ENCODE results near the gene STRBP. TPM values are rescaled to one million over a fixed set of nuclear protein-coding genes. Genes with fewer than 3 reads are reported as not detected.

Gene STRBP
- total and polyA plus RNA-seq, 2 of the 4 experiments (the other 2 are of a cell fraction) = 2.1 to 2.5 TPM

DNA sequence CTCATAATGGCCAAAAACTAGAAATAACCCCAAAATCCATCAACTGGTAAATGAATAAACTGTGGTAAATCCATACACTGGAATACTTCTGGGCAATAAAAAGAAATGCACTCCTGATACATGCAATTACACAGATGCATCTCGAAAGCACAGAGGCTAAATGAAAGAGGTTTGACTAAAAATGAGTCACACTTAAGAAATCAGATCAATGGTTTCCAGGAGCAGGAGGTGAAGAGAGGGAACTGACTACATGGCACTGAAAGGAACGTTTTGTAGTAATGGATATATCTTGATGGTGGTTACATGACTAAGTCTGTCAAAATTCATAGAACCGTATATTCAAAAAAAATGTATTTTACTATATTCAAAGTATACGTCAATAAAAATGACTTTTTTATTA, 42.4 kb downstream of the STRBP start:
- no peaks in the 10 kb centered on the region for H3K36me3 ChIP-seq (ENCODE audit: control insufficient read depth, insufficient read depth, low read length)
- H4K20me1 ChIP-seq (ENCODE audit: insufficient read depth, low read length) = no peaks in the 10 kb centered on the region
- H2BK120ac ChIP-seq (ENCODE audit: low read depth, low read length) = no peak overlapping the region
- no peak overlapping the region for H2AK5ac ChIP-seq (ENCODE audit: low read depth, low read length)
- no peak overlapping the region for H3K23ac ChIP-seq (ENCODE audit: low read depth, low read length)
- H3K4me2 ChIP-seq (ENCODE audit: low read depth, low read length) = no peak overlapping the region
- no TSS peak for BruUV-seq (replicated peaks)
- no peak overlapping the region for H3K56ac ChIP-seq (ENCODE audit: extremely low read depth, insufficient read depth, low read length)
- ChIA-PET CTCF (interaction anchor here (0.9 to 1.6 kb wide), 7 partner anchors 8 to 332 kb away, joined by 3 to 8 read pairs (median 5); no protein-coding TSS in a partner anchor), POLR2A (ENCODE audit: unreplicated experiment) (no interaction called here)
- H3K79me1 ChIP-seq (ENCODE audit: low read depth in 1 of 2, low read length in 2 of 2) = no peaks in the 10 kb centered on the region
- dilution Hi-C loops (cut with HindIII; ENCODE audit: low sequenced_read_pairs, unreplicated experiment) = no loop called here
- H3K27me3 ChIP-seq (ENCODE audit: control insufficient read depth, insufficient read depth, low read length) = no peaks in the 10 kb centered on the region
- no peak overlapping the region for H3K18ac ChIP-seq (ENCODE audit: low read depth, low read length)
- no peaks in the 10 kb centered on the region for H3K9me3 ChIP-seq (ENCODE audit: control insufficient read depth, insufficient read depth, low read length)
- H4K8ac ChIP-seq (ENCODE audit: low read depth in 2 of 2, low read length in 2 of 2) = no peak overlapping the region
- intact Hi-C loops (cut with micrococcal nuclease) = loop anchor here (1.0 kb wide), 2 partner anchors 124 to 144 kb away; no protein-coding TSS in a partner anchor
- H3K4ac ChIP-seq (ENCODE audit: low read depth, low read length) = no peak overlapping the region
- no peaks in the 10 kb centered on the region for H3K9me1 ChIP-seq (ENCODE audit: insufficient read depth, low read length)
- no CpG with 5 or more reads among the region's 4 CpGs for WGBS, 2 experiments (ENCODE audit: extremely low coverage in 2 of 2, insufficient read length in 1 of 2)
- ATAC-seq (ENCODE audit: low read depth) = no peak
- no peak overlapping the region for H3K9ac ChIP-seq (ENCODE audit: low read depth, low read length)
- H3K14ac ChIP-seq (replicated peaks; ENCODE audit: low read depth, low read length) = no peak overlapping the region
- peak; percentile 58 for DNase-seq
- no peak overlapping the region for H2AK9ac ChIP-seq (replicated peaks; ENCODE audit: low read depth, low read length, poor library complexity)
- no peak overlapping the region for H2BK5ac ChIP-seq (ENCODE audit: low read depth, low read length, poor library complexity, severe bottlenecking)
- no peak overlapping the region for H4K91ac ChIP-seq (ENCODE audit: insufficient read depth, low read depth, low read length)
- no peak overlapping the region for H4K5ac ChIP-seq (ENCODE audit: low read depth, low read length)
- TF ChIP-seq RCOR1 (IDR thresholded peaks at IDR 0.05; ENCODE audit: insufficient replicate concordance, low read length) (no peak), FOS (IDR thresholded peaks at IDR 0.05; ENCODE audit: low read depth, low read length) (no peak), SMC3 (IDR thresholded peaks at IDR 0.05; ENCODE audit: low read depth, low read length) (no peak), CEBPB (IDR thresholded peaks at IDR 0.05; ENCODE audit: low read depth, low read length) (no peak), MAZ (IDR thresholded peaks at IDR 0.05; ENCODE audit: borderline replicate concordance, low read depth, low read length) (no peak), BHLHE40 (IDR thresholded peaks at IDR 0.05; ENCODE audit: low read depth, low read length) (no peak), MXI1 (IDR thresholded peaks at IDR 0.05; ENCODE audit: borderline replicate concordance, low read depth, low read length) (no peak), POLR2A (IDR thresholded peaks at IDR 0.05; ENCODE audit: low read depth, low read length) (no peak), MAFK (IDR thresholded peaks at IDR 0.05; ENCODE audit: low read depth, low read length) (no peak), CHD1 (IDR thresholded peaks at IDR 0.05; ENCODE audit: low read depth, low read length) (no peak), RAD21 (IDR thresholded peaks at IDR 0.05; ENCODE audit: low read length) (no peak), RFX5 (IDR thresholded peaks at IDR 0.05; ENCODE audit: low read depth, low read length) (no peak), NFE2L2 (IDR thresholded peaks at IDR 0.05; ENCODE audit: low read depth, low read length) (no peak)
- TF ChIP-seq, protein P1, sequence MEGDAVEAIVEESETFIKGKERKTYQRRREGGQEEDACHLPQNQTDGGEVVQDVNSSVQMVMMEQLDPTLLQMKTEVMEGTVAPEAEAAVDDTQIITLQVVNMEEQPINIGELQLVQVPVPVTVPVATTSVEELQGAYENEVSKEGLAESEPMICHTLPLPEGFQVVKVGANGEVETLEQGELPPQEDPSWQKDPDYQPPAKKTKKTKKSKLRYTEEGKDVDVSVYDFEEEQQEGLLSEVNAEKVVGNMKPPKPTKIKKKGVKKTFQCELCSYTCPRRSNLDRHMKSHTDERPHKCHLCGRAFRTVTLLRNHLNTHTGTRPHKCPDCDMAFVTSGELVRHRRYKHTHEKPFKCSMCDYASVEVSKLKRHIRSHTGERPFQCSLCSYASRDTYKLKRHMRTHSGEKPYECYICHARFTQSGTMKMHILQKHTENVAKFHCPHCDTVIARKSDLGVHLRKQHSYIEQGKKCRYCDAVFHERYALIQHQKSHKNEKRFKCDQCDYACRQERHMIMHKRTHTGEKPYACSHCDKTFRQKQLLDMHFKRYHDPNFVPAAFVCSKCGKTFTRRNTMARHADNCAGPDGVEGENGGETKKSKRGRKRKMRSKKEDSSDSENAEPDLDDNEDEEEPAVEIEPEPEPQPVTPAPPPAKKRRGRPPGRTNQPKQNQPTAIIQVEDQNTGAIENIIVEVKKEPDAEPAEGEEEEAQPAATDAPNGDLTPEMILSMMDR (conservative IDR thresholded peaks at IDR 0.05; ENCODE audit: low read depth, low read length) = no peak
- TF ChIP-seq, protein P2, sequence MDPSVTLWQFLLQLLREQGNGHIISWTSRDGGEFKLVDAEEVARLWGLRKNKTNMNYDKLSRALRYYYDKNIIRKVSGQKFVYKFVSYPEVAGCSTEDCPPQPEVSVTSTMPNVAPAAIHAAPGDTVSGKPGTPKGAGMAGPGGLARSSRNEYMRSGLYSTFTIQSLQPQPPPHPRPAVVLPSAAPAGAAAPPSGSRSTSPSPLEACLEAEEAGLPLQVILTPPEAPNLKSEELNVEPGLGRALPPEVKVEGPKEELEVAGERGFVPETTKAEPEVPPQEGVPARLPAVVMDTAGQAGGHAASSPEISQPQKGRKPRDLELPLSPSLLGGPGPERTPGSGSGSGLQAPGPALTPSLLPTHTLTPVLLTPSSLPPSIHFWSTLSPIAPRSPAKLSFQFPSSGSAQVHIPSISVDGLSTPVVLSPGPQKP (IDR thresholded peaks at IDR 0.05; ENCODE audit: borderline replicate concordance, low read depth, low read length) = no peak
- TF ChIP-seq, protein P3, sequence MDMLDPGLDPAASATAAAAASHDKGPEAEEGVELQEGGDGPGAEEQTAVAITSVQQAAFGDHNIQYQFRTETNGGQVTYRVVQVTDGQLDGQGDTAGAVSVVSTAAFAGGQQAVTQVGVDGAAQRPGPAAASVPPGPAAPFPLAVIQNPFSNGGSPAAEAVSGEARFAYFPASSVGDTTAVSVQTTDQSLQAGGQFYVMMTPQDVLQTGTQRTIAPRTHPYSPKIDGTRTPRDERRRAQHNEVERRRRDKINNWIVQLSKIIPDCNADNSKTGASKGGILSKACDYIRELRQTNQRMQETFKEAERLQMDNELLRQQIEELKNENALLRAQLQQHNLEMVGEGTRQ (IDR thresholded peaks at IDR 0.05; ENCODE audit: low read depth, low read length) = no peak
- no peak overlapping the region for H2BK20ac ChIP-seq (ENCODE audit: low read depth, low read length)
- no peak overlapping the region for H2AFZ ChIP-seq (replicated peaks; ENCODE audit: low read length, poor library complexity)
- H3K4me3 ChIP-seq (ENCODE audit: insufficient read depth, low read depth, low read length) = no peak overlapping the region
- H2BK15ac ChIP-seq (ENCODE audit: low read depth, low read length) = no peak overlapping the region
- H3K27ac ChIP-seq (ENCODE audit: insufficient read depth, low read length) = no peak overlapping the region
- H3K4me1 ChIP-seq (ENCODE audit: control insufficient read depth, insufficient read depth, low read length) = no peaks in the 10 kb centered on the region
- in situ Hi-C loops (cut with MboI; ENCODE audit: low sequenced_read_pairs) = no loop called here

All from IMR-90 (cell line).